RCC 7860 (cell line): ENCODE data around the gene TRIM44.
"Not testable (repeated sequence)": the region's sequence is repeated elsewhere in the genome, so short reads cannot be mapped to it uniquely, and the experiment has no call there.

Experiments
- DNase-seq: peaks from one replicate; pipeline ENCODE4 v3.0.0-alpha.2; 2015; ENCODE audit warnings: low spot score
- FAIRE-seq: peaks from 2 replicates; lab custom pipeline; 2012; peaks lifted over from hg19 to GRCh38; lab: Jason Lieb, UNC

The TRIM44 gene

DNA sequence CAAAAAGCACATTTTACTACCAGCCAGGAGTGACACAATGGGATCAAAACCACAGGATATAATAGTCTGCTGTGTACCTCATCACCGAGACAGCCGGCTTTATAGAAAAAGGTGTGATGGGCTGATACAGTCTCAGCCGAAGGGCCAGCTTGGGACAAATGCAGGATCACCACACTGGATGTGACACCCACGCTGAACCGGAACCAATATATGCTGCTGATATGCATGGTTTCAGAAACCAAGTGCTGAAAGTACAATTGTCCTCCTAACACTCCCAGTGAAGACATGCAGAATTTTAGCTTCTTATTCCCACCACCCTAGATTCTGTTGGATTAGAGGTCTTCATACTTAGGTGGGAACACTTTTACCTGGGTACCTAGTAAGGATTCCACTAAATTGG is 184.3 kb downstream of the TRIM44 start:
- DNase-seq (no peak), FAIRE-seq (no peak)

DNA sequence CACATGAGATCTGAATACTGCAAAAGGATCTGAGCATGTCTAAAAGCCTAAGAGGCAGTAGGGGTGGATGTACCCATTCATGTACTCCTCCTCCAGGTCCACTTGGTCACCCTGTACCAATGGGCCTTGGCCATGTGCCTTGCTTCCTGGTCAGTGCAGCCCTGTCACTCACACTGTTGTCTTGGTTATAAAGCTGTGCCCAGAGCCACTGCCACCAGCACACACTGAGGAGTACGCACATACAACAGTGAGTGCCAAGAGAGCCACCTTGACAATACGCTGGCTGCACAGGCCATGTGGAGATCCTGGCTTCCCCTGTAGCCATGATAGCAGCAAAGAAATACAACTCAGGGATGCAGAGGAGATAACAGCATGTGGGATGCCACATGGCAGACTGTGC is 184.9 kb downstream of the TRIM44 start:
- DNase-seq (no peak), FAIRE-seq (no peak)

DNA sequence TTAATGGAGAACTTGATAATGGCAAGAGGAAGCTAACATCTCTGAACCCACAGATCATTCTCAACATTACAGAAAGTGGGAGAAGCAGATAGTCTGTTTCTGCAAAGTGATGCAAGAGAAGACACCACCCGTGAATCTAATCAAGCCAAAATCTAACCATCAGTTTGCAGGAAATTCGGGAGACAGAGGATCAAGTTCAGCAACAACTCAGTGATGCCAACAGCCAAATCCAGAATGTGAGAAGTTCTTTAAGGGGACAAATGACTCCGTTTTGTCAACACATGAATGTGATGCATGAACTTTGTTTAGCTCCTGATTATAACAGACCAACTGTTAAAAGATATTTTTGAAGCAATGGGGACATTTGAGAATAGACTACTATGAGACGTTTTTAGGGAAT is 186.0 kb downstream of the TRIM44 start:
- no peak for FAIRE-seq
- no peak for DNase-seq

DNA sequence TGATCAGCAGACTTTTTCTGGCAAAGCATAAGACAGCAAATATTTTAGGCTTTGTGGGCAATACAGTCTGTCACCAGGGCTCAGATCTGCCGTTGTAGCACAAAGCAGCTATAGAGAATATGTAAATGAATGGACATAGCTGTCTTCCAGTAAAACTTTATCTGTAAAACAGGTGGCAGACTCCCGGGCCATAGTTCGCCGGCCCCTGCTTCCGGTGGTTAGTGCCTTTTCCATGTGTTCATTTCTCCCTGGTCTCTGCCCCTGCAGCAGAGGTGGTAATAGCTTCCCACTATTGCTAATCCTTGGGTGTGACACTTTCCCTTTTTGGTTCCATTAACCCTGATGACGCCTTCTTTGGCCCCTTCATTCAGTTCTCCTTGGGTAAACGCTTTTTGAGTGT is 187.6 kb downstream of the TRIM44 start:
- DNase-seq: no peak
- no peak for FAIRE-seq

DNA sequence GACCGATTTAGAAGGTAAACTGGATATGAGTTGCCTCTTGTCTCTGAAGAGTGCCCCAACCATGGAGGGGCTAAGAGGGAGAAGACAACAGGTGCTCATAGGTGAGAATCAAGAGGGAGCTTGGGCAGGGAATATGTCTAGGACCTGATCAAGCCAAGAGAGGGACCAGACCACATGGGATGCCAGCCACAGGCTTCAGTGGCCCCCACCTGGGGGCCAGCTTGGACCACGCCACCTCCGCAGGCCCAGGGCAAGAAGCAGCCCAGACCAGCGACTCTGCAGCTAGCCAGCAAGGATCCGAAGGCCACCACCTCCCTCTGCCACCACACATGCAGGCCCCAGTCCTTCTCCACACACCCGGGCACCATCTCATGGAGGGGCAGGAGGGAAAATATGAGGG is 188.8 kb downstream of the TRIM44 start:
- FAIRE-seq: no peak

DNA sequence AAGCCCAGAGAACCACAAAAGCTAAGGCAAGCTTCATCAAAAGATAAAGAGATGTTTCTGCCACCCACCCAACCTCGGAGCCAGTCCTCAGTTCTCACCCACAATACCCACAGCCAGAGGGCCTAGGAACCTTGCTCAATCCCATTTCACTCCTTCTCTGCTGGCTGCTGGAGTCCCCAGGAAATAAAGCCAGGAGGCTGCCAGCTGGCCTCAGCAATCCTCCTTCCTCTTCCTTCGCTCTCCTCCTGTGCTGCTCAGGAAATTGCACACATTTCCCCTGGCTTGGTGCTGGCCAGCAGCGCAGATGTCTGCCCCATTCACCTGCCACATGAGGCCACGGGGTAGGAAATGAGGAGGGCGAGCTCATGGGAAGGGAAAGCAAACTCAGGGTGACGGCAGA is 189.5 kb downstream of the TRIM44 start:
- FAIRE-seq: no peak
- DNase-seq: no peak

More for the DNA sequence above, 188.8 kb downstream of the TRIM44 start:
- no peak for DNase-seq

DNA sequence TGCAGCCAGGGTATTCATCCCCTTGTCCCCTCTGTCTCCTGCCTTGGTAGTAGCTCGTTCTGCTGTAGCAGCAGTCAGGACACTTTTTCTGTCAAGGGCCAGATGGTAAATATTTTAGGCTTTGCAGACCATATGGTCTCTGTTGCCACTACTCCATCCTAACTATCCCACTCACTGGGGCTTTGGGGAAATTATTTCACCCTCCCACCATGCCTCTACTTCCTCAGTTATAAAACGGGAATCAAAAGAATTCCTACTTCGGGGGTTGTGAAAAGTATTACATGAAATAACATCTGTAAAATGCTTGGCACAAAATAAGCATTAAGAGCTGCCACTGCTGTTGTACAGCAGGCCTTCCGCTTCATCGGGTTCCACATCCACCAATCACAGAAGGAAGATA is 191.4 kb downstream of the TRIM44 start:
- no peak for FAIRE-seq
- no peak for DNase-seq

DNA sequence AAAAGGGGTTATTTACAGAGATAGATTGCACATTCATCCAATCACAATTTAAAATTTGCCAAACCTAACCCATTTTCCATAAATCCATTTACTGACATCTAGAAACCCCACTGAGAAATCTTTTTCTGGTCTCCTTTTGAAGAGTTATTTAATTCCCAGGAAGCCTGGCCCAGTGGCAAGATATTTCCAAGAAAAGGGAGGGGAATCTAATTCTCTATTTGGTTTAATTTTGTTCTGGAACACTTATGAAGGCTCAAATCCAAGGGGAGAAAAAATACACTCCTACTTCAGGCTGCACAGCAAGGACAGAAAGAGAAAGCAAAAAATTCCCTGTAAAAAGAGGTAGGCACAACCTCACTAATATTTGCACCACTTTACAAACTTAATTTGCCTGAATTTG is 193.1 kb downstream of the TRIM44 start:
- FAIRE-seq (no peak), DNase-seq (no peak)

DNA sequence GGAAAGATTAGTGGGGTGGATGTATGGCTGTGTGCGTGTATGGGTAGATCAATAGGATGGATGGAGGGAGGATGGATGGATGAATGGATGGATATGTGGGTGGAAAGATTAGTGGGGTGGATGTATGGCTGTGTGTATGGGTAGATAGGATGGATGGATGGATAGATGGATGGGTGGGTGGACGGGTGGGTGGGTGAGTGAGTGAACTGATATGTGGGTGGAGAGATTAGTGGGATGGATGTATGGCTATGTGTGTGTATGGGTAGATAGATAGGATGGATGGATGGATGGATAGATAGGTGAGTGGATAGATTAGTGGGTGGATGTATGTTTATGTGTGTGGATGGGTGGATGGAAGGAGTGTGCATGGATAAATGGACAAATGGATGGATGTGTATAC is 193.7 kb downstream of the TRIM44 start:
- no peak for DNase-seq
- FAIRE-seq: no peak

DNA sequence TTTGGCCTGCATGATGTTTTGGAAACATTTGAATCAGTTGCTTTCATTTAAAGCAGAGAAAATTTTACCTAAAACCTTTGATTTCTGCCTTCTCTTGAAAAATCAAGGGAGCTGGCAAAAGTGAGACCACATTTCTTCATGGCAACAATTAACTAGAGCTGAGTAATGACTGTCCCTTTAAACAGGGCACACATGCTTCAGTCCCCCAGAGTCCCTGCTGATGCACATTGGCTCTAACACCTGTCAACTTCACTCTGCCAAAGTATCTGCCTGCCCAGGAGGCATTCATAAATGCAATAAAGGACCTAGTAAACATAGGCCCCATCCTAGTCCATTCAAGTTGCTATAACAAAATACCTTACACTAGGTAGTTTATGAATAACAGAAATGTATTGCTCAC is 194.2 kb downstream of the TRIM44 start:
- FAIRE-seq (no peak), DNase-seq (no peak)

DNA sequence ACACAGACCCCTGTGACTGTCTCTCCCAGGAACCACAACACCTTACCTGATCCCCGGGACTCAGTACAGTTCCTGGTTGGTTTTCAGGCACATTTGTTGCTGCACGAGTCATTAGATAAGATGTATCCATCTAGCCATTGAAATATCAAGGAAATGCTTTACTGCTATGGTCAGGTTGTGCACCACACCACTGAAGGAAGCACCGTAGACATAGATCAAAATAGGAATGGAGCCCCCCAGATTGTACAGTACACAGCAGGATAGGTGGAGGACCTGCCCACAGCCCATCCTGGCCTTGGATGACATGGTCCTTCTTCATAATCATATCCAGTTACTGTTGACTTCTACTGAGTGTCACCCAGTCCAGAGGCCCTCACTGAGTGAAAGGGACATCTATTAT is 195.3 kb downstream of the TRIM44 start:
- DNase-seq: no peak
- FAIRE-seq: no peak

DNA sequence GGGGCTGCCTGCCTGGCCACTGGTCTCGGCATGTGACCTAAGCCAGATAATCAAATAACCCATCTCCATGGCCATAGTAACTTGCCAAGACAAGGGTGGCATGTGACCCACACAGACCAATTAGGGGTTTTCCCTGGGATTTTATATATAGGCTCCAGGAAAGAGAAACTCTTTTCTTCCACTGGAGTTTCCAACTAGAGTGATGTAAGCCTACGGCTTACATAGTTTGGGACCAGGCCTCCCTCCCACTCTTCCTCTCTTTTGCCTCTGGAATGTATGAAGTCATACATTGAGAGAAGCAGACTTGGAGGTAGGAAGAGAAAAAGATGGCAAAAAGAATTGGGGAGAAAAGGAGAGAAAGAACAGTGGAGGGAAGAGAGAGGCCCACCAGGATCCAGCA is 196.7 kb downstream of the TRIM44 start:
- FAIRE-seq (no peak), DNase-seq (peak; percentile 4)

DNA sequence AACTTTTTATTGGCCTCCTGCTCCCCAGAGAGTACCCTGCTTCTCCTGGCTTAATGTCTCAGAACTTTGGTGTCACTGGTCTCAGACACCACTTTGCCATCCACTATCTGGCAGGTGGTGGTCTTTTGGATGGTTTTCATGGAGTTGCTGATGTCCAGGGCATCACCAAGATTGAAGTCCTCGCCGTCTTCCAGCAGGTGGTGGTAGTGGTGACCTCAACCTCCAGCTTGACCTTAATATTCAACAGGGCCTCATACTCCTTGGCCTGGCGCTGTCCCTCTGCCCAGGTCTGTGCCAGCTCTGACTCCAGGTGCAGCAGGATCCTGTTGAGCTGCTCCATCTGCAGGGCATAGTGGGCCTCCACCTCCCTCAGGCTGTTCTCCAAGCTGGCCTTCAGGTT is 197.6 kb downstream of the TRIM44 start:
- not testable (repeated sequence) for FAIRE-seq, DNase-seq

DNA sequence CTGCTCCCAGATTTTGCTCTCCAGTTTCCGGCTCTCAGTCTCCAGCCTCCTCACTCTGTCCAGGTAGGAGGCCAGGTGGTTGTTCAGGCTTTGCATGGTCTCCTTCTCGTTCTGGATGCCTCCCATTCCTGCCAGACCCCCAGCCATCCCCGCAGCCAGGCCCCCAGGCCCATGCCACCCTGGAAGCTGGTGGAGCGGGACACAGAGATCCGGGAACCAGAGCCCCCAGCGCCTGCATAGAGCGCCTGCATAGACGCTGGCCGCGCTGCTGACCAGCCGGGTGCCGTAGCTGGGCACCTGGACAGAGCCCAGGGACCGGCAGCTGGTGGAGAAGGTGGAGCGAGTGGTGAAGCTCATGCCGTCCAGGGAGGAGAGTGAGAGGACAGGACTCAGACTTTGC is 198.6 kb downstream of the TRIM44 start:
- FAIRE-seq: no peak
- DNase-seq: no peak

DNA sequence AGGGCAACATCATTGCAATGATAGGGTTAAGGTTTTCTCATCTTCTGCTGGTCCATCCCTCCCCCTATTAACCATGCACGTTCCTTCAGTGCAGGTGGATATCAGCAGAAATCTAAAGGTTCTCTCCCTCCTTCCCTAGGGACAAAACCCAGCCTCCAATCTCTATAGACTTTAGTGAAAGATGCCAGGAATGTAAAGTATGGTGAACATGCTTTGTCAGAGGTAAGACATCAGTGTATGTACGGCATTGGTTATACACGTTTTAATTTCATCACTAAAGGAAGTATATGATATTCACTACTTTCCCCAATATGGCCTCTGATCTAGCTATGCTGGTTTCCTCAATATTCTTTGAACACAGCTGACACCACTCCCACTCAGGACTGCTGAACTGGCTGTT is 200.1 kb downstream of the TRIM44 start:
- FAIRE-seq (no peak), DNase-seq (no peak)

DNA sequence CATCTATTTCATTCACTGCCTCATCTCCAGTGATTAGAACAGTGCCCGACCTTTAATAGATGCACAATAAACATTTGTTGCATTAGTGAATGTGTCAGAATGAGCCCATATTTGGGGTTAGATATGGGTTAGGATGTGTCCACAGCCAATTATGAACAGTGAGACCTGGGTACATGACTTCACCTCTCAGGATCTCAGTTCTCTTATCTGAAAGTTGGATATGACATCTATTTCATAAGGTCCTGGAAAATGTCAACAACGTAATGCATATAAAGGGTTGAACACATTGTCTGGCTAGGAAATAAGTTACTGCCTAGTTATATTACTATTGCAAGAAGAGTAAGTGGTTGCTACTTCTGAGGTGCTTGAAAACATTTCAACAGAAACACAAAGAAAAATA is 201.6 kb downstream of the TRIM44 start:
- no peak for DNase-seq
- FAIRE-seq: no peak

DNA sequence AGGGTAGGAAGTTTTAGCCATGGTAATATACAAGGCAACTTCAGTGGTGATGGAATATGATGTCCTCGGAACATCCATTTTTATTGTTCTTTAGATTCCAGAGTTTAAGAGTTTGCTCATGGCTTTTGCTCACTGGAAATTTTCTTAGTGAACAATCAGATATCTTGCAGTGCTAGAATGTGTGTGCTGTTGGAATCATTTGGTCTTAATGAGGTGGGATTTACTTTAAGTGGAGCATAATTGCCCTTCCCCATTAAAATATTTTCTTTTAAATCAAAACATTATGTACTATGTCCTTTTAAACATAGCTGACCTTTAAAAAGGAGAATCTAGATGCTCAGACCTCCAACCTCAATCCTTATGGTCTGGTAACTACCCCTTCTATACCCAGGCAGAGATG is 204.0 kb downstream of the TRIM44 start:
- no peak for FAIRE-seq

More for the DNA sequence above, 204.0 kb downstream of the TRIM44 start:
- DNase-seq: no peak
